ENCODE data around the gene CRYGS.

Gene CRYGS

GRCh38 chr3:186515125-186515524 lies 29.1 kb downstream of the CRYGS start:
- no peak for DNase-seq (ENCODE audit: extremely low spot score)
- ChIA-PET CTCF (interaction anchor here (7.5 kb wide), 1 partner anchor 25 kb away, joined by 66 read pairs; no protein-coding TSS in a partner anchor), POLR2A (no interaction called here)
- TF ChIP-seq CTCF (IDR thresholded peaks at IDR 0.05; ENCODE audit: control extremely low read depth, extremely low read depth, low read depth, missing control alignments), result no peak

GRCh38 chr3:186514296-186515002 lies 29.7 kb downstream of the CRYGS start:
- POLR2A ChIA-PET, result no interaction called here
- CTCF ChIA-PET, result interaction anchor here (1.8 to 6.6 kb wide), 3 partner anchors 13 to 22 kb away, joined by 6 to 126 read pairs (median 62); no protein-coding TSS in a partner anchor
- peak; percentile 24 for TF ChIP-seq CTCF (IDR thresholded peaks at IDR 0.05; ENCODE audit: control extremely low read depth, extremely low read depth, low read depth, missing control alignments)
- DNase-seq (ENCODE audit: extremely low spot score), result no peak

- no peak for TF ChIP-seq CTCF (IDR thresholded peaks at IDR 0.05; ENCODE audit: control extremely low read depth, extremely low read depth, low read depth, missing control alignments)
- DNase-seq (ENCODE audit: extremely low spot score), result no peak
- POLR2A ChIA-PET, result no interaction called here
- CTCF ChIA-PET, result interaction anchor here (1.2 to 6.6 kb wide), 6 partner anchors 9 to 570 kb away, joined by 3 to 126 read pairs (median 5); no protein-coding TSS in a partner anchor
Measured at GRCh38 chr3:186513386-186513785, 30.8 kb downstream of the CRYGS start.

- POLR2A ChIA-PET, result interaction anchor here (1.0 kb wide), 1 partner anchor 72 kb away, joined by 3 read pairs; no protein-coding TSS in a partner anchor
- TF ChIP-seq CTCF (IDR thresholded peaks at IDR 0.05; ENCODE audit: control extremely low read depth, extremely low read depth, low read depth, missing control alignments), result no peak
- peak; percentile 30 for DNase-seq (ENCODE audit: extremely low spot score)
- CTCF ChIA-PET, result interaction anchor here (0.8 to 6.6 kb wide), 8 partner anchors 10 to 569 kb away, joined by 3 to 126 read pairs (median 5); no protein-coding TSS in a partner anchor
Measured at GRCh38 chr3:186512570-186513302, 31.4 kb downstream of the CRYGS start.

- no peak for DNase-seq (ENCODE audit: extremely low spot score)
- POLR2A ChIA-PET, result interaction anchor here (1.0 to 1.4 kb wide), 2 partner anchors 8 to 23 kb away, joined by 4 to 6 read pairs; no protein-coding TSS in a partner anchor
- TF ChIP-seq CTCF (IDR thresholded peaks at IDR 0.05; ENCODE audit: control extremely low read depth, extremely low read depth, low read depth, missing control alignments), result no peak
- CTCF ChIA-PET, result interaction anchor here (0.8 to 6.6 kb wide), 12 partner anchors 8 to 568 kb away, joined by 3 to 126 read pairs (median 5); partner anchors contain the start of gene CRYGS
Measured at GRCh38 chr3:186511702-186512101, 32.5 kb downstream of the CRYGS start.

- POLR2A ChIA-PET, result interaction anchor here (1.0 to 1.4 kb wide), 2 partner anchors 8 to 23 kb away, joined by 4 to 6 read pairs; no protein-coding TSS in a partner anchor
- TF ChIP-seq CTCF (IDR thresholded peaks at IDR 0.05; ENCODE audit: control extremely low read depth, extremely low read depth, low read depth, missing control alignments), result no peak
- CTCF ChIA-PET, result interaction anchor here (0.6 to 6.6 kb wide), 13 partner anchors 9 to 568 kb away, joined by 3 to 126 read pairs (median 4); partner anchors contain the start of gene CRYGS
- peak; percentile 60 for DNase-seq (ENCODE audit: extremely low spot score)
Measured at GRCh38 chr3:186511245-186511644, 32.9 kb downstream of the CRYGS start.

Data from GM10248 (cell line).